Fibroblast of pulmonary artery (primary cell): ENCODE measurements around the gene COL25A1.
"Not testable (repeated sequence)": the region's sequence is repeated elsewhere in the genome, so short reads cannot be mapped to it uniquely, and the experiment has no call there.

Experiments
- DNase-seq: peaks from one replicate; pipeline ENCODE4 v3.0.0-alpha.2; 2010; ENCODE audit warnings: low read depth
- H3K4me3 ChIP-seq: replicated peaks from 2 replicates; pipeline ENCODE4 v1.5.1; 2011; ENCODE audit warnings: low read depth, mild to moderate bottlenecking, control low read depth, low read length, moderate library complexity
- CTCF ChIP-seq: IDR thresholded peaks from 2 replicates; pipeline ENCODE4 v1.5.1; 2011; ENCODE audit warnings: mild to moderate bottlenecking, control low read depth, low read length, inconsistent platforms; ENCODE audit errors: missing control alignments

Gene COL25A1

GRCh38 chr4:109009909-109010308, 292.5 kb downstream of the COL25A1 start:
- H3K4me3 ChIP-seq, result no peak overlapping the region
- peak; percentile 78 for DNase-seq
- TF ChIP-seq CTCF, result no peak

- no peak for TF ChIP-seq CTCF
- H3K4me3 ChIP-seq, result no peak overlapping the region
- no peak for DNase-seq
Observed at GRCh38 chr4:109007976-109008375, 294.5 kb downstream of the COL25A1 start.

GRCh38 chr4:109005523-109005922, 296.9 kb downstream of the COL25A1 start:
- no peak overlapping the region for H3K4me3 ChIP-seq
- DNase-seq, result peak; percentile 42
- TF ChIP-seq CTCF, result no peak

- H3K4me3 ChIP-seq, result no peak overlapping the region
- TF ChIP-seq CTCF, result no peak
- DNase-seq, result no peak
Observed at GRCh38 chr4:109004418-109004817, 298.0 kb downstream of the COL25A1 start.

GRCh38 chr4:109003964-109004363, 298.5 kb downstream of the COL25A1 start:
- TF ChIP-seq CTCF, result no peak
- DNase-seq, result no peak
- no peak overlapping the region for H3K4me3 ChIP-seq

- TF ChIP-seq CTCF, result no peak
- peak; percentile 66 for DNase-seq
- H3K4me3 ChIP-seq, result no peak overlapping the region
Observed at GRCh38 chr4:108991551-108992328, 310.7 kb downstream of the COL25A1 start.

- H3K4me3 ChIP-seq, result no peak overlapping the region
- no peak for TF ChIP-seq CTCF
- no peak for DNase-seq
Observed at GRCh38 chr4:108988464-108989195, 313.8 kb downstream of the COL25A1 start.

GRCh38 chr4:108984495-108984894, 318.0 kb downstream of the COL25A1 start:
- H3K4me3 ChIP-seq, DNase-seq: not testable (repeated sequence)
